ENCODE measurements around the gene OLFM3.

The OLFM3 gene

DNA sequence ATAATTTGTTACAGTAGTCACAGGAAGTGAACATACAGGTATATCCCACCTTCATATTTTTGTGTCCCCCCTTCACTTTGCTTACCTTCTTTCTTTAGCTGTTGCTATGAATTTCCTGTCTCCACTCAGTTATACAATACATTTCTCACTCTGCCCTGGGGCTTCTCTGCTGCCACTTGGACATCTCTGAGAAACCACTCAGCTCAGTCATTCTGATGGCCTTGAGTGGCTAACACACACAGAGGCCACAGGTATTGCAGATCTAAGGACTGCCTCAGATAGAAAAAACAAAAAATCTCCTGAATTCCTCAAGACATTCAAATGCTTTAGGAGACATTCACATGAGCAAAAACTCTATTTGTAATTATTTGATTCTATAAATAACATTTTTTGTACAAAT is 87.7 kb downstream of the OLFM3 start:
- no peak overlapping the region for H3K27ac ChIP-seq
- no peak for TF ChIP-seq ZFX (IDR thresholded peaks at IDR 0.05; ENCODE audit: borderline replicate concordance)
- TF ChIP-seq, protein P1, sequence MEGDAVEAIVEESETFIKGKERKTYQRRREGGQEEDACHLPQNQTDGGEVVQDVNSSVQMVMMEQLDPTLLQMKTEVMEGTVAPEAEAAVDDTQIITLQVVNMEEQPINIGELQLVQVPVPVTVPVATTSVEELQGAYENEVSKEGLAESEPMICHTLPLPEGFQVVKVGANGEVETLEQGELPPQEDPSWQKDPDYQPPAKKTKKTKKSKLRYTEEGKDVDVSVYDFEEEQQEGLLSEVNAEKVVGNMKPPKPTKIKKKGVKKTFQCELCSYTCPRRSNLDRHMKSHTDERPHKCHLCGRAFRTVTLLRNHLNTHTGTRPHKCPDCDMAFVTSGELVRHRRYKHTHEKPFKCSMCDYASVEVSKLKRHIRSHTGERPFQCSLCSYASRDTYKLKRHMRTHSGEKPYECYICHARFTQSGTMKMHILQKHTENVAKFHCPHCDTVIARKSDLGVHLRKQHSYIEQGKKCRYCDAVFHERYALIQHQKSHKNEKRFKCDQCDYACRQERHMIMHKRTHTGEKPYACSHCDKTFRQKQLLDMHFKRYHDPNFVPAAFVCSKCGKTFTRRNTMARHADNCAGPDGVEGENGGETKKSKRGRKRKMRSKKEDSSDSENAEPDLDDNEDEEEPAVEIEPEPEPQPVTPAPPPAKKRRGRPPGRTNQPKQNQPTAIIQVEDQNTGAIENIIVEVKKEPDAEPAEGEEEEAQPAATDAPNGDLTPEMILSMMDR (IDR thresholded peaks at IDR 0.05) = no peak

DNA sequence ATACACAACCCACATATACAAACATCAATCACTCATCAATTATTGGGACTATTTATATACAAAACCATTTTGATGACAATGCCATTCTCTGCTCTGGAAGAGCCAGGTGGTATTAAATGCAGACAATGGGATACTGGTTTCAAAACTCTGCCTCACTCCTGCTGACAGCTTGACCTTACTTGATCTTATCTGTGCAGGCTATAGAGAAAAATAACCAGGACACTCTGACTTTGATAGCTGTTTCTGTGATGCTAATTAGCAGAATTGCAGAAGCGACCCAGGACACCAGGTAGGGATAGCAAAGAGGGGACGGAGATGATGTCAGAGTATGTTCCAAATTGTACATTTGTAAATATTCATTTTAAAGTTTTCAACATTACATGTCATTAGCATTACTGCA is 89.5 kb downstream of the OLFM3 start:
- H3K27ac ChIP-seq = no peak overlapping the region
- TF ChIP-seq, protein P1 (IDR thresholded peaks at IDR 0.05) = no peak
- TF ChIP-seq ZFX (IDR thresholded peaks at IDR 0.05; ENCODE audit: borderline replicate concordance) = no peak

DNA sequence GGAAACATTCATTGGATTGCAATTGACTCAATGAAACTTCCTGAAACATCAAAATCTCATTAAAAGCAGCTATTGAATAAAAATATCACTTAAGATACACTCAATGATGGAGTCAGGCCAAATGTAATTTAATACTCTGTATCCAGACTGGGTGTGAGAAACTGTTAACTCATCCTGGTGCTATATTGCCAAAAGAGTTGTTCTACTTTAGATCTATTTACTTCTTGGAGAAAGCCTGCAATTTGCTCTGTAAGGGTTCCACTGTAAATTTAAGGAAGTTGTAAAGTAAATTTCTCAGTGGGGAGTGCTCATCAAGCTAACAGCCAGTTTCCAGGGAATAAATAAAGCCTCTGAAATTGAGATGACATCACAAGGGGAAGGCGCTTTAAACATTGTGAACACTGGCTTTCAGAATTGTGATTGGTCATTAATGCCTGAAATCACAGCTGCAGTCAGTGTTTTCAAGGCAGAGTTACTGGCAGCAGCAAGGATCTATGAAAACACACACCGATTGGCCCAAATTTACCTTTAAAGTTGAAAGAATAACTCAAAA is 91.4 kb downstream of the OLFM3 start:
- no peak overlapping the region for H3K27ac ChIP-seq
- TF ChIP-seq, protein P1 (IDR thresholded peaks at IDR 0.05) = no peak
- no peak for TF ChIP-seq ZFX (IDR thresholded peaks at IDR 0.05; ENCODE audit: borderline replicate concordance)

DNA sequence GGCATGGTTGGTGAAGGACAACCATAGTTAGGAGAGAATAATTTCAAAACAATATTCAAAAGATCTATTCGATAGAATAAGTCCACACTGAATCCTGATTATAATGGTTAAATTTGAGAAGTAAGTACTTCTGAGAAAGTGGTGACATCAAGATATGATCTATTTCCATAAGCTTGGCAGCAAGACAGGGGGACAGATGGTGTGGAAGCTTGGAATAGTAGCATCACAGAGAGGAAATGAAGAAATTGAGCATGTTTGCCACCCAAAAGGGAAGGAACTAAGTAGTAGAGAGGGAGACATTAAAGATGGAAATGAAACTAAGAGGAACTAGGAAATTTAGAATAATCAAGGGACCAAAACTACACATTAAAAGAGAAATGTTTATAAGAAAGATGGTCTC is 94.5 kb downstream of the OLFM3 start:
- no peak for TF ChIP-seq ZFX (IDR thresholded peaks at IDR 0.05; ENCODE audit: borderline replicate concordance)
- TF ChIP-seq, protein P1 (IDR thresholded peaks at IDR 0.05) = no peak
- no peak overlapping the region for H3K27ac ChIP-seq

DNA sequence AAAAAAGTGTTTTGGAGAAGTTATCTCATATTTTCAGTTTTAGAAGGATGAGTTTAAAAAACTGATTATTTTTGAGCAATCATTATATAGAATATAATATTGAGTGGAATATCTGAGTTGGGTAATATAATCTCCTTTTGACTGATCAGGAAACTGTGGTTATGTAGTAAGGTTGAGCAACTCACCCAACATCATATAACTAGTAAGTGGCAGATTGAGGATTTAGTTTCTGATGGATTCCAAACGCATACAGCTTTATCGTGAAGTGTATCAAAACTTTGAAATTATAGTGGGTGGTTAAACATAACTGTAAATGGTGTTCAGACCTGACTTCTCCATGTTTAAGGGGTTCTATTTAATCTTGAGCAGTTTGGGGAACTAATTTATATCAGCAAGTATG is 98.6 kb downstream of the OLFM3 start:
- no peak for TF ChIP-seq ZFX (IDR thresholded peaks at IDR 0.05; ENCODE audit: borderline replicate concordance)
- TF ChIP-seq, protein P1 (IDR thresholded peaks at IDR 0.05) = no peak

DNA sequence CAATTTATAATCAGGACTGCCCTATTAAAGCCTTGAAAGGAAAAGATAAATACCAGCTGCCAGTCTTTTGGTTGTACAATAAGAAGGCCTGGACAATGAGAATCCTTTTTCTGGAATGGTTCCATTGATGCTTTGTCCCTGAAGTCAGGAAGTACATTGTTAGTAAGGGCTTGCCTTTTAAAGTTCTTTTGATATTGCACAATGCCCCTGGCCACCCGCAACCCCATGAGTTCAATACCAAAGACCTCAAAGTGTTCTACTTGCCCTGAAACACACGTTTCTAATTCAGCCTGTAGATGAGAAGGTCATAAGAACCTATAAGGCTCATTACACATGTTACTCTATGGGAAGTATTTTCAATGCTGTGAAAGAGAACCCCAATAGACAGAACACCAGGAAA is 112.1 kb downstream of the OLFM3 start:
- H3K27ac ChIP-seq = no peak overlapping the region
- no peak for TF ChIP-seq ZFX (IDR thresholded peaks at IDR 0.05; ENCODE audit: borderline replicate concordance)
- TF ChIP-seq, protein P1 (IDR thresholded peaks at IDR 0.05) = no peak

More for the DNA sequence above, 98.6 kb downstream of the OLFM3 start:
- no peak overlapping the region for H3K27ac ChIP-seq

DNA sequence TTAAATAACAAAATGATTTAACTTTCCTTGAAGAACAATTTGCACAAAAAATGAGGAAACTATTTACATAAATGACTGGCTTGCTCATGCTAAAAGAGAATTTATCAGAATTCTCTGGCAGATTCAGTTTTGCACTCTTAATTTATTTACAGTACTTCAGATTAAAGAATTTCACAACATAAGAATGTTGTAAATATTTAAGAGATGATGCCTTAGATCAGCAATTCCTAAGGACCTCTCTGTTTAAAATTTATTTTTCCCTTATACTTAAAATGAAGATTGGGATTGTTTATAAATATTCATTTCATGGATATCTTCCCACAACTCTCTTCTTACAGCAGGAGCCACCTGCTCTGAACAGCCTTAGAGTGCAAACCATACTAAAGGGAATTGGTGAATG is 120.8 kb downstream of the OLFM3 start:
- TF ChIP-seq, protein P1 (IDR thresholded peaks at IDR 0.05) = no peak
- no peak for TF ChIP-seq ZFX (IDR thresholded peaks at IDR 0.05; ENCODE audit: borderline replicate concordance)
- no peak overlapping the region for H3K27ac ChIP-seq

Data from 22Rv1 (cell line).